Hematopoietic multipotent progenitor cell treated with erythropoietin and hydrocortisone succinate and interleukin-3 and kit ligand, for 17 days (in vitro differentiated cells): ENCODE data around the gene SMARCC2.

Experiments
- DNase-seq: peaks from one replicate; pipeline ENCODE4 v3.0.0-alpha.2; 2015; ENCODE audit warnings: low spot score

The SMARCC2 gene

DNA sequence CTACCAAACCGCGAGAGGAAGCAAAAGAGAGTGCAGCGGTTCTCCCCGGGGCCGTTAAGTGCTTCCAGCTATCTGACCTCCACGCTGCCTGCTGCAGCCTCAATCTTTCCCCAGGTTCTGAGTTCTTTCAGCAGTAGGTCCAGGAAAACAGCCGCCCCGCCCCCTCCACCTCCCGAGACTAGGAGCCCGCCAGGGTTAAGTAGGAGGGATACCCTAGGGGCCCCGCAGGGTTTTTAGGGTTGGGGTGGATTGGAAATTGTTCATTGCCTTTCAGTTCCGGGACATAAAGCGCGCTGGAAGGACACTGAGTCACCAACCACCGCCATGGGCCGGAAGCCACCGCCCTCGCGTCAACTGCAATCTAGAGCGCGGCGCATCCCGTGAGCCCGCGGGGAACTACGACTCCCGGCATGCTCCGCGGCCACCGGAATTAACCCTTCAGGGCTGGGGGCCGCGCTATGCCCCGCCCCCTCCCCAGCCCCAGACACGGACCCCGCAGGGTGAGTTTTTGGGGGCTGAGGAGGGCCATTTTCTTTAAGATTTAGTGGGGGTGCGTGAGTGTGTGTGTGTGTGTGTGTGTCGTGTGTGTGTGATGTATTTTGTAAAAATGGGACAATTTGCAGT is 37.0 kb downstream of the SMARCC2 start, which contains the start of gene MYL6B:
MYL6B (plus strand) TSS at position 456 of the 624 bp plus-strand sequence. CDS start 1,332 bp downstream, outside the sequence.
- peak; percentile 91 for DNase-seq

DNA sequence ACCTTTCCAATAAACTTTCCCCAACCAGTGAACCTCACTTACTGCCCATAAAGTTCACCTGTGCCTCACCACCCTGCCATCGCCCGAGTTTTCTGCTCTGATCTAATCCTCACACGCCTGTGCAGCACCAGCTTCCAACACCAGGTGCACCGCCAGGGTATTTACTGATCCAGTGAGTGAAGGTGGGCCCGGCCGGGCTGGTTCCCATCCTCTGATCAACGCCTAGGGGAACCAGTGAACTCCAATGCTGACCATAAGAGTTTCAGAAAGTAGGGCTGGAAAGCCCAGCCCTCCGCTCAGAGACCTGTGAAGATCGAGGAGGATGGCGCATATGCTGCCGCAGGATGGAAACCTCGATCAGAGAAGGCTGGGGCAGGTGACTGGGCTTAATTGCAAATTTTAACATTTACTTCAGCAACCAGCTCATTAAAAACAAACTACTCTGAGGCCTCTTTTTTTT is 37.6 kb downstream of the SMARCC2 start:
- peak; percentile 67 for DNase-seq

DNA sequence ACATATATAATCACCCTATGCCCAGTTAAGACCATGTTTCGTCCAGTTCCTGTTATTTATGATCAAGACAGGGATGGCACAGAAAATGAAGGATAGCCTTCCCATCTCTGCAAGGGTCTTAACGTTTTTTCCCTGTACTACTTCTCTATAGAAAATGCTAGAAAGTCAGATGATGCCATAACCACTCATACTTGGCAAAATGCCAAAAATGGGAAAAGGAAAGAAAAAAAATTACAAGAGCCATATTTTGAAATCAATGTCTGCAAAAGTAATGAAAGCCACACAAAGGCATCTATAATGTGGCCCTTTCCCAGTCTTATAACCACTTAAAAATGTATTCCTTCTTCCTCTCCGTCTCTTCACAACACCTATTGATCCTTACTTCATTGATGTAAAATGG is 38.7 kb downstream of the SMARCC2 start:
- peak; percentile 74 for DNase-seq

DNA sequence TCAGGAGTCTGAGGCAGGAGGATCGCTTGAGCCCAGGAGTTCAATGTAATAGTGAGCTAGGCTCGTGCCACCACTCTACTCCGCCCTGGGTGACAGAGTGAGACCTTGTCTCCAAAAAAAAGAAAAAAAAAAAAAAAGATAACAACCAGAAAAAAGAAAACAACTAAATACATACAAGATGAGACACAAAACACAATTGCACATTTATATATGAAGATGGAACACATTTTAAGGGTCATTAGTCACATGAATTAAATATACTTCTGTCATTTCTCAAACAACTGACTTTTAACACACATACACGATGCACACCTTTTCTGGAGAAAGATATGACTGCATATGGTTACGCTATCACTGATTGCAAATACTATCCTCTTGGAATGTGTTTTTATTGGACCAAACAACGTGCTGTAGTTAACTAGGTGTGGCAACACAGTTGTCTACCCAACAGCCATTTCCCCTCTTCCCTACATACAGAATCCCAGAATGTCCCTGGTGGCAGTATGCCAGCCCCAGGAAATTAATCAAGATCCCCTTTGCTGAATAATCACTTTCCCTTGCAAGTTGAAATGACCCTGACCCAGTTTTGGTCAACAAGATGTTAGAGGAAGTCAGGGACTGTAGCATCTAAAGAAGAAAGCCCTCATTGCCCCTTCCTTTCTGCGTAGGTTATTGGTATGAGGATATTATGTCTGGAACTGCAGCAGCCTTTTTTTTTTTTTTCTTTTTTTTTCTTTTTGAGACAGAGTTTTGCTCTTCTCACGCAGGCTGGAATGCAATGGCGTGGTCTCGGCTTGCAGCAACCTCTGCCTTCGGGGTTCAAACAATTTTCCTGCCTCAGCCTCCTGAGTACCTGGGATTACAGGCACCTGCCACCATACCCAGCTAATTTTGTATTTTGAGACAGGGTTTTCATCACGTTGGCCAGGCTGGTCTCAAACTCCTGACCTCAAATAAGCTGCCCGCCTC is 42.5 kb downstream of the SMARCC2 start:
- no peak for DNase-seq

DNA sequence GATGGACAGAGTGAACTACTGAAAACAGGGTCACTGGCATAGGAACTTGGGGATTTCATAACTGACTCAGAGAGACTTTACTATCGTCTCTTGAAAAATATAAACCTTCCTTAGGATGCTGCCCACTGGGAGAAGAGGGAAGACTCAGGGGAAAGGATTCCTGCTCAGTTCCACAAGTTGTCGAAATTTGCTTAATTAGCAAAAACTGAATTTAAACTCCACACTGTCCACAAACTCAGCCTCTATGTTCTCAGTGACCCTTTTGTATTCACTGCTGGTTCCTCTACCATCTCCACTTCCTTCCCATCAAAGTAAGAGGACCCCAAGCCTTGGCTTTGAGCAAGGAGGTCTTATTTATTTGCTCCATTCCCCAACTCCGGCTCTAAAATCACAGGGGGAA is 44.1 kb downstream of the SMARCC2 start:
- no peak for DNase-seq

DNA sequence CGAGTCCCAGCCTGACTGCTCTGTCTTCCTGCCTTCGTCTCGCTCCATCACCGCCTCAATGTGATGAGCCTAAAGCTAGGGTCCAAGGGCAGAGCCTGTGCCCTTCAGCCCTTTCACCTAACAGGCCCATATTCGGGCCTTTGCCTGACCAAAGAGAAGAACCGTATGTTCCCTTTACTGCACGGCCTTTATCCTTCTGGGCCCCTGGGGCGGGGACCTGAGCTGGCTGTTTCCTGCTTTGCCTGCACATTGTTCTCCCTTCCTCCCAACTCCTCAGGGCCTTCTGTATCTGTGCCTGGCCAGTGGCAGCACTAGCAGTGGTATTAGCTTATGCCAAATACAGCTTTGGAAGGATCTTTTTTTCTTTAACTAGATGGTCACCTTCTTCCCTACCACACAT is 45.4 kb downstream of the SMARCC2 start:
- DNase-seq = no peak

DNA sequence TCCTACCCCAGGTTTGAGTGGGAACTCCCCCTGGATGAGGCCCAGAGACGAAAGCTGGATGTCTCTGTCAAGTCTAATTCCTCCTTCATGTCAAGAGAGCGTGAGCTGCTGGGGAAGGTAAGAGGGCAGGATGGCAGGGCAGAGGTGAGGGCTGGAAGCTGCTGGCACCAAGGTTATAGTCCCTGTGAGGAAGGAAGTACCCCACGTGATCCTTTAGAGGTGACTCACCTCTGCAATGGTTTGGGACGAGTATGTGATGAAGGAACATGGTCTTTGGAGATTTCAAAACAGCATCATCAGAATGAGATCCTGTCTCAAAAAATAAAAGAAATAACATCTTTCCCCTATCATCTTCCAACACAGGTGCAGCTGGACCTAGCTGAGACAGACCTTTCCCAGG is 46.1 kb downstream of the SMARCC2 start:
- no peak for DNase-seq

DNA sequence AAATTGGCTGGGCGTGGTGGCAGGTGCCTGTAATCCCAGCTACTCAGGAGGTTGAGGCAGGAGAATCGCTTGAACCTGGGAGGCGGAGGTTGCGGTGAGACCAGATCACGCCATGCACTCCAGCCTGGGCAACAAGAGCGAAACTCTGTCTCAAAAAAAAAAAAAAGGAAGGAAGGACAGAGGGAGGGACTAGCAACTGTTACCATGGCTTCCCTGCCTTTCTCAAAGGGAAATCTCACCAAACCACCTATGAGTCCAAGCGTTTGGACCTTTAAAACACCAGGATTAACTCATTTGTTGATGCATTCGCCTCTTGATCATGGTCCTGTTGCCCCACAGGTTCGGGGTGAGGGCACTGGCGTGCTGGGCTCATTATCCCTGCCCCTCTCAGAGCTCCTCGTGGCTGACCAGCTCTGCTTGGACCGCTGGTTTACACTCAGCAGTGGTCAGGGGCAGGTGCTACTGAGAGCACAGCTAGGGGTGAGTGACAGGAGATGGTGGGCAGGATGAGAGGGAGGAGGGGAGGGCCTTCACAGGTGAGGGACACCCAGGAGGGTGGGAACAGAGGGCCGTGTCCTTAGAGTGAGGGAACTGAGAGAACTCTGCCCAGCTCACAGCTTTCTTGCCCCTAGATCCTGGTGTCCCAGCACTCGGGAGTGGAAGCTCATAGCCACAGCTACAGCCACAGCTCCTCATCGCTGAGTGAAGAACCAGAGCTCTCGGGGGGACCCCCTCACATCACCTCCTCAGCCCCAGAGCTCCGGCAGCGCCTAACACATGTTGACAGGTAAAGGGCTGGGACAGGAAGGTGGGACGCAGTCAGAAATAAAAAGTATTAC is 47.1 kb downstream of the SMARCC2 start:
- no peak for DNase-seq

DNA sequence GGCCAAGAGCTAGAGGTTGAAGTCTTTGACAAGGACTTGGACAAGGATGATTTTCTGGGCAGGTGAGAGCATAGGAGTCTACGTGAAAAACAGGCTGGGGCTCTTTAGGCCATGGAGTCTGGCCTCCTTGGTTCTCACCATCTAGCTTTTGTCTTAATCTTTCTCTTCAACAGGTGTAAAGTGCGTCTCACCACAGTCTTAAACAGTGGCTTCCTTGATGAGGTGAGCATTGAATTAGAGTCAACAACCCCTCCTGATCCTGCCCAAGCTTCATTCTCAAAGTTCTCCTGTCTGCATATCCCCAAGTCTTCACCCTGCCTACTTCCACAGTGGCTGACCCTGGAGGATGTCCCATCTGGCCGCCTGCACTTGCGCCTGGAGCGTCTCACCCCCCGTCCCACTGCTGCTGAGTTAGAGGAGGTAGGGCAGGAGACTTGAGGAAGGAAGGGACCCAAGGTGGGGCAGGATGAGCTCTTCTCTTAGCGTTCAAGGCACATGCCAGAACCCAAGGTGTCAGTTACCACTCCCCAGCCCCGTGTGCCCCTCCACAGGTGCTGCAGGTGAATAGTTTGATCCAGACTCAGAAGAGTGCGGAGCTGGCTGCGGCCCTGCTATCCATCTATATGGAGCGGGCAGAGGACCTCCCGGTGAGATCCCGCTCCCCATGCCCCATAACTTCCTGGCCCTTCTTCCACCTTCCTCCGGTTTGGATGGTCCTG is 51.3 kb downstream of the SMARCC2 start:
- no peak for DNase-seq

DNA sequence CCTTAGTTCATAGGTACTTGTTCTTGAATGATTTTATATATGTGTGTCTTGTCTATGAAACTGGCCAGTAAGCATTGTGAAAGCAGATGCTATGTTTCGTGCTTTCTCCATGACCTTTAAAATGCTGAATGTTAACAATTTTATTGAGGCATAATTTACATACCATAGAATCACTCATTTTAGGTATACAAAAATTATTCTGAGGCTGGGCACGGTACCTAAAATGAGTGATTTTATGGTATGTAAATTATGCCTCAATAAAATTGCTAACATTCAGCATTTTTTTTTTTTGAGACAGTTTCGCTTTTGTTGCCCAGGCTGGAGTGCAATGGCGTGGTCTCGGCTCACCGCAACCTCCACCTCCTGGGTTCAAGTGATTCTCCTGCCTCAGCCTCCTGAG is 54.4 kb downstream of the SMARCC2 start:
- DNase-seq = no peak

DNA sequence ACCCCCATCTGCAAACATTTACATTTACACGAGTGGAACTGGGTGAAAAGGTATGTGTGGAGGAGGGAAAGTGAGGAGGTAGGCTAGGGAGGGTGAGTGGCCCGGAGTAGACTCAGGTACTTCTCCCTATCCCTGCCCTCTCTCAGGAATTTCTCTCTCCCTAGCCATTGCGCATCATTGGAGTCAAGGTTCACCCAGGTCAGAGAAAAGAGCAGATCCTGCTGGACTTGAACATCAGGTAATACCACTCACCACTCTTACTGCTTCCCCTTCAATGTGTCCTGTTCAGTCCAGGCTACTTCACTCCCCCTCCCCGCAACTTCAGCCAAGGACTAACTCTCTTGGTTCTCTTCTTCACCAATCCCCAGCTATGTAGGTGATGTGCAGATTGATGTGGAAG is 58.4 kb downstream of the SMARCC2 start:
- DNase-seq = no peak

DNA sequence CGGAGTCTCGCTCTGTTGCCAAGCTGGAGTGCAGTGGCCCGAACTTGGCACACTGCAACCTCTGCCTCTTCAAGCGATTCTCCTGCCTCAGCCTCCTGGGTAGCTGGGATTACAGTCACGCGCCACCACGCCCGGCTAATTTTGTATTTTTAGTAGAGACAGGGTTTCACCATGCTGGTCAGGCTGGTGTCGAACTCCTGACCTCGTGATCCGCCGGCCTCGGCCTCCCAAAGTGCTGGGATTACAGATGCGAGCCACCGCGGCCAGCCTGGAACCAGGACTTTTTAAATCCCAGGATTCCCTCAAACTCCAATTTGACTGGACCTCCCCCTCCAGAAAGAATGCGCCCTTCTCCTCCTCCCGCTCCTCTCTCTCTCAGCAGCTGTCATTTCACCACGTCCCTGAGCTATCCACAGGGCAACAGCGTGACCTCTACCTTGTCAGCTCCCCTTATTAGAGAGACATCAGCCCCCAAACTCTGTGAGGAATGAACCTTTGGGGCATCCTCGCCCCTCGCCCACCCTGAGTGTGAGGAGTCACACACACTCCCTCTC is 59.3 kb downstream of the SMARCC2 start:
- DNase-seq = no peak

DNA sequence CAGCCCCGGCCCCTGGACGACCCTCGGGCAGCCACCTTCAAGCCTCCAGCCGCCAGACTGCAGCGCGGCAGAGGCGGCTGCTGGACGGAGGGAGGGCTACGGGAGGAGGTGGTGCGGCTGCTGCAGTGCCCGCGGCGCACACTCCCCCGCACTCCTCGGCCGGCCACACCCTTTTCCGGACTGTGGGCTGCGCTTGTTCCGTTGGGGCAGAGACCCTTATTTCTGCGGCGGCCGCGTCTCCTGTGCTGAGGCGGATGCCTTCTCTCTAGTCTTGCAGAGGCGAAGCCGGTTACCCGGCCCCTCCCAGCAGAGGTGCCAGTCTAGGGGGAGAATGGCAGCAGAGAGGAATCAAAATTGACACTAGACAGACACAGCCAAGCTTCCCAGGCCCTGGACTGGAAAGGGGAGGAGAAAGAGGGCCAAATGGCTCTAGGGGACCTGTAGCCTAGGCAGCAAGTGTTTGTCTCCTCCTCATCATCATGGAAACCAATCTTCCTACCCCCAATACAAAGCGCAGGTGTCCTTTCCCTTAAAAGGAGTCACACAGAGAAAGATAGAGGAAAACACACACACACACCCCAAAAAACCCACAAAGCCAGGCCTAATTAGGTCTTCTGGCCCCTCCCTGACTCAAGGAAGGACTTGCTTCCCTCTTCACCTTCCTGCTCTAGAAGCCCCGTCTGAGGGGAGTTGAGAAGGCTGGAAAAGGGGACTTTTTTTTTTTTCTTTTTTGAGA is 59.9 kb downstream of the SMARCC2 start:
- DNase-seq = peak; percentile 48

DNA sequence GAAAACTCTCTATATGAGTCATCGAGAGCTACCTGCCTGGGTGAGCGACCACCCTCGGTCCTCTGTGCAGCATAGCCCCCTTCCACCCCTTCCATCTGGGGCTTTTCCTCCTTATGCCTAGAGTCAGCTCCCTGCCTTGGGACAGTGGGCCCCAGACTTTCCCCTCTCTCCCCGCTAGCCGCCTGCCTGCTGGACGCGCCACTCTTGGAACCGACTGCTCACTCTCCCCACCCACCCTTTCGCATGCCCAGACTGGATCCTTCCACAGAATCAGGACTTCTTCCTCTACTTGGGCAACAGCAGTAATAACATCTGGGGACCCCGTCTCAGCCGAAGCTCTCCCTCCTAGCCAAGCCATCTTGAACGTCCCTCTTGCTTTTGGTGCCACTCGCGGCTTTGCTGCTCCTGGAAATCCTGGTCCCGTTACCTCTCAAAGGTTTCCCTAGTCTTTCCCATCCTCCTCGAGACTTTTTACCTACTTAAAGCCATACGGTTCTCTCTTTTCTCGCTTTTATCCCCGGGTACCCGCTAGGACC is 60.5 kb downstream of the SMARCC2 start:
- no peak for DNase-seq

DNA sequence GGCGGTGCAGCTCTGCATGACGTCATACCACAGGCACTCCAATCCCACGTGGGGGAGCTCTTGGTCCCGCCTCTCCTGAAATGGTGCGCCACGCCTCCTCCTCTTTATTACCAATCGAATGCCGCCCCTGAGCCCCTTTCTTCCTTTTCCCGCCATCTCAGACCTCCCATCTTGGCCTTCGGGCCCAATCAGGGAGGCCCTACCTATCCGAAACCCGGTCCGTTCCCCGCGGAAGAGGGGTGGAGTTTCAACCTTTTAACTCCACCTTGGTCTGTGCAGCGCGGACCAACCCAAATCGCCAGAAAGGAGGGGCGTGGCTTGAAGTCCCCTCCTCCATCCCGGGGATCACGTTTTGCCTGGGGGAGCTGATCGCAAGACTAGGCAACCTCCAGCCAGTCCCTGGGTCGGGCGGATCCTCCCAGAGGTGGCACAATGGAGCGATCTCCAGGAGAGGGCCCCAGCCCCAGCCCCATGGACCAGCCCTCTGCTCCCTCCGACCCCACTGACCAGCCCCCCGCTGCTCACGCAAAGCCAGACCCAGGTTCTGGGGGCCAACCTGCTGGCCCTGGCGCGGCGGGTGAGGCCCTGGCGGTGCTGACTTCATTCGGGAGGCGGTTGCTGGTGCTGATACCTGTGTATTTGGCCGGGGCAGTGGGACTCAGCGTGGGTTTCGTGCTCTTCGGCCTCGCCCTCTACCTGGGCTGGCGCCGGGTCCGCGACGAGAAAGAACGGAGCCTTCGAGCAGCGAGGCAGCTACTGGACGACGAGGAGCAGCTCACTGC is 61.2 kb downstream of the SMARCC2 start, which contains the start of gene ESYT1:
ESYT1 (plus strand) TSS at position 380 of the 782 bp plus-strand sequence; CDS start at position 433, 53 bp downstream.
- DNase-seq = peak; percentile 97

DNA sequence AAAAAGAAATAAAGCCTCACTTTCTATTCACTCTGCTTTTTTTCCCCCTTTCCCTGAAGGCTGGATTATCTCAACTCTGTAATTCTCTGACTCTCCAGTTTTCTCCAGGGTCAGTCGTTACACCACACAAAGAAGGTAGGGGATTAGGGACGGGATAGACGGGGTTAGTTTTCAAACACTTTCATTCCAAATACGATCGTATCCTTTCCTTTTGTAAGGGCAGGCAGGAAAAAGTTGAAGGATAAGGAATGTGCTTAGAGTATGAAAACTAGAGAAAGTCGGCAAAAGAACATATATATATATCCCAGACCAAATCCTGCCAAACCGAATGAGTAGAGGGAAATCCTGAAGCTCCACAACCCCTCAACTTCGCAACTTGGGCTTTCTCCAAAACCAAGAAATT is 61.8 kb downstream of the SMARCC2 start:
- no peak for DNase-seq

DNA sequence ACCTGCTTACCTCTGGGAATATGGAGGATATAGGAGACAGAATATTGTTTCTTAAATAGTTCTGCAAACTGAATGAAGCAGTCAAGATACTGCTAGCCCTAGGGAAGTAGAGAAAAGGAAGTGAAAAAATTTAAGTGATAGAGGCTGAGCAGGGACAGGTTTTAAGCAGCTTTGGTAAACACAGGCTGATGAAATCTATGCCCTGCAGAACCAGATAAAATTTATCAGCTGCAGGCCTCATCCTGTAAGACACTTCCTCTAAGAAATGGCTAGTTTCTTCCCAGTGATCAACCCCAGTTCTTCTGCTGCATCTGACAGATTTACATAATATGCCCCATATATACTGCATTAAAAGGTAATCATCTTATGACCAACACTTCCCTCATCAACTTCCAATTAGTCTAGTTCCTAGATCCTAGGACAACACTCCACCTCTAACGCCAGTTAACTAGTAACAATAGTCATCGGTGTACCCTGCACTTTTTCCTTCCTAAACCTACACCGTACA is 62.5 kb downstream of the SMARCC2 start:
- DNase-seq = peak; percentile 69

DNA sequence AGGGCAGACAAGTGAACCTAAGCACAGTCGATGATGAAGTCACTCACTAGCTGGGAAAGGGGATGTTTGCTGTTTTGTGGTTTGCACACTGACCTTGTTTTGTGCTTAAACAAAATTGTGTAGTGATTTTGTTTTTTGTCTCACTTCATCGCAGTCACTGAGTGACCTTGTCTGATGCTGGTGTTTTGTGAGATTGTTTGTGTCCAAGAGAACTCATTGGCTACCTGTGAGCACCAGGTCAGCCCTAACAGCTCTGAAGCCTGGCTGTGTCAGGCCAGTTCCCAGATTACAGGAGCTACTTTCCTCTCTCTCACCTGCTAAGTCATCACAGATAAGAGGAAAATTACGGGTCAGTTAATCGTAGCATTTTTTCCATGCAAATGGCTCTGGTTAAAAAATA is 65.2 kb downstream of the SMARCC2 start:
- peak; percentile 29 for DNase-seq

DNA sequence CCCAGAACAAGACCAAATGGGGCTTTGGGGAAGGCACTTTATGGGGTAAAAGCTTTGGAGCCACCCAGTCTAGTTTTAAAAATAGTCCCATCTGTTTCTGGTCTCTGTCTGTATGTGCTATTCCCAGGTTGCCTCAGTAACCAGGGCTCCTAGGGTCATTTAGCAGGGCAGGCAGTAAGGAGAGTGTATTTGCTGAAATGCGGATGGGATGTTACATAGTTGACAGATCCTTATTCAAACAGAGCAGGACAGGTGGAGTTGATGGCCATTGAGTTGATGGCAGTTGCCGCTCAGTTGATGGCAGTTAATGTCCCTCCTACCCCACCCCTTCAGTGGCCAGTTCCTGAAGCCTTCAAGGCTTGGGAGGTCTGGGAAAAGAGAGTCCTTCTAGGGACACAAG is 66.6 kb downstream of the SMARCC2 start:
- DNase-seq = no peak
